Ascending aorta (tissue), 2 donors: ENCODE measurements around the gene EPB41L2. TPM values are rescaled to one million over a fixed set of nuclear protein-coding genes. Genes with fewer than 3 reads are reported as not detected.

Experiments used
- DNase-seq, 2 donors: peaks; one replicate each; pipeline ENCODE4 v3.0.0-alpha.2; 2019; ENCODE audit warnings: low spot score in 2 of 2
- H3K27ac ChIP-seq, 2 donors: fragments of 200-600 bp; sonication (generic); one replicate each; pipeline ENCODE4 v1.5.1; 2016 to 2017; ENCODE audit warnings: mild to moderate bottlenecking in 1 of 2
- H3K27me3 ChIP-seq: fragments of 200-600 bp; sonication (generic); one replicate; pipeline ENCODE4 v1.5.1; 2017
- H3K36me3 ChIP-seq, 2 donors: fragments of 200-600 bp; sonication (generic); one replicate each; pipeline ENCODE4 v1.5.1; 2016
- H3K4me1 ChIP-seq, 2 donors: fragments of 200-600 bp; sonication (generic); one replicate each; pipeline ENCODE4 v1.5.1; 2016 to 2017; ENCODE audit warnings: mild to moderate bottlenecking in 1 of 2
- H3K4me3 ChIP-seq, 2 donors: fragments of 200-600 bp; sonication (generic); one replicate each; pipeline ENCODE4 v1.5.1; 2016 to 2017; ENCODE audit warnings: mild to moderate bottlenecking in 1 of 2
- H3K9me3 ChIP-seq, 2 donors: fragments of 200-600 bp; sonication (generic); one replicate each; pipeline ENCODE4 v1.5.1; 2016
- intact Hi-C: fragments of 100-400 bp; cut with DNase I; formaldehyde crosslinking; loops from one replicate; pipeline ENCODE4 v1.15.1; 2023
- total RNA-seq: library from RNA; depleted of rRNA; stranded (reverse); fragments of >200 nt; gene quantifications from one replicate; pipeline ENCODE4 v1.1.0, GENCODE V29; 2016
- TF ChIP-seq, protein P1 (sequence below), 3 experiments: fragments of 200-600 bp in 2 of 3; fragments of 450-650 bp in 1 of 3; sonication (generic) in 2 of 3; IDR thresholded peaks; one replicate each; pipeline ENCODE4 v1.5.1; 2016 to 2019; ENCODE audit warnings: antibody characterized with exemption in 3 of 3, mild to moderate bottlenecking in 1 of 3, moderate library complexity in 1 of 3

The EPB41L2 gene
- total RNA-seq, 1 donor from 2014 or later = 163 TPM

DNA sequence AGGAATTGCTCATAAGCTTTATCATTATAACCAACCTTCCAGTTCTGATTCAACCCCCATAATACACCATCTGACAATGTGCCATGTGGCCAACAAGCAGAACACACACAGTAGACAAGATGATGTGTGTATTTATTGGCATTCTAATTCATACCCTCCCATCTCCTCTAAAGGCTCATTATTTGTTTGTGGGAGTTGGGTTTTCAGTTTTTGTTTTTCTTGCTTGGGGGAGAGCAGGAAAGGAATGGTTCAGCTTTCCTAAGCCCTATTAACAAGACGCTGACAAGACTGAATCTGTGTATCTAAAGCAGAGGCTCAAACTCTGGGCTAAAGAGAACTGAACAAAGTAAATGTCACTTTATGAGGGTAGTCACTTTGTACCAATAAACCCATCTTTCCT lies 36.8 kb downstream of the EPB41L2 start:
- intact Hi-C loops = no loop called here
- no peak overlapping the region for H3K27ac ChIP-seq
- no peak overlapping the region for H3K4me3 ChIP-seq
- no peaks in the 10 kb centered on the region for H3K27me3 ChIP-seq
- TF ChIP-seq, protein P1, sequence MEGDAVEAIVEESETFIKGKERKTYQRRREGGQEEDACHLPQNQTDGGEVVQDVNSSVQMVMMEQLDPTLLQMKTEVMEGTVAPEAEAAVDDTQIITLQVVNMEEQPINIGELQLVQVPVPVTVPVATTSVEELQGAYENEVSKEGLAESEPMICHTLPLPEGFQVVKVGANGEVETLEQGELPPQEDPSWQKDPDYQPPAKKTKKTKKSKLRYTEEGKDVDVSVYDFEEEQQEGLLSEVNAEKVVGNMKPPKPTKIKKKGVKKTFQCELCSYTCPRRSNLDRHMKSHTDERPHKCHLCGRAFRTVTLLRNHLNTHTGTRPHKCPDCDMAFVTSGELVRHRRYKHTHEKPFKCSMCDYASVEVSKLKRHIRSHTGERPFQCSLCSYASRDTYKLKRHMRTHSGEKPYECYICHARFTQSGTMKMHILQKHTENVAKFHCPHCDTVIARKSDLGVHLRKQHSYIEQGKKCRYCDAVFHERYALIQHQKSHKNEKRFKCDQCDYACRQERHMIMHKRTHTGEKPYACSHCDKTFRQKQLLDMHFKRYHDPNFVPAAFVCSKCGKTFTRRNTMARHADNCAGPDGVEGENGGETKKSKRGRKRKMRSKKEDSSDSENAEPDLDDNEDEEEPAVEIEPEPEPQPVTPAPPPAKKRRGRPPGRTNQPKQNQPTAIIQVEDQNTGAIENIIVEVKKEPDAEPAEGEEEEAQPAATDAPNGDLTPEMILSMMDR (IDR thresholded peaks at IDR 0.05) = no peak
- no peaks in the 10 kb centered on the region for H3K9me3 ChIP-seq
- no peaks in the 10 kb centered on the region for H3K36me3 ChIP-seq
- H3K4me1 ChIP-seq = peaks cover 0 to 8% of the 10 kb centered on the region in 2 donors
- no peak for DNase-seq

DNA sequence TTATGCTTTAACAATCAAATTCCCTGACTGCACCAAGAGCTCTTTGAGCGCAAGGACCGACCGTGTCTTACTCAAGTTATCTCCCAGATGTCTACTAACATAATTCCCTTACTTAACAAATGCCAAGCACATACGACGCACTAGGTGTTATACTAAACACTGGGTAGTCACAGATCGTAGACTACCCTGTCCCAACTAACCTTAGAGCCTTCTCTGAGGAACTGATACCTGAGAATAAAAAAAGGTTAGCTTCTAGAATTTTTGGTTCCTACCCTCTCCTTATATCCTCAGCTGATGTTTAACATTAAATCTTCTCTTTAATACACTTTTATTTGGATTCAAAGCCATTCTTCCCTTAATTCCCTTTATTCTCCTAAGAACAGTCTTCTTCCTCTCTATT lies 38.5 kb downstream of the EPB41L2 start:
- Histone ChIP-seq H3K4me1 (no peaks in the 10 kb centered on the region), H3K4me3 (no peak overlapping the region), H3K9me3 (no peaks in the 10 kb centered on the region), H3K27me3 (no peaks in the 10 kb centered on the region), H3K27ac (no peak overlapping the region), H3K36me3 (no peaks in the 10 kb centered on the region)
- TF ChIP-seq, protein P1 (IDR thresholded peaks at IDR 0.05) = no peak
- intact Hi-C loops = no loop called here
- DNase-seq = no peak

DNA sequence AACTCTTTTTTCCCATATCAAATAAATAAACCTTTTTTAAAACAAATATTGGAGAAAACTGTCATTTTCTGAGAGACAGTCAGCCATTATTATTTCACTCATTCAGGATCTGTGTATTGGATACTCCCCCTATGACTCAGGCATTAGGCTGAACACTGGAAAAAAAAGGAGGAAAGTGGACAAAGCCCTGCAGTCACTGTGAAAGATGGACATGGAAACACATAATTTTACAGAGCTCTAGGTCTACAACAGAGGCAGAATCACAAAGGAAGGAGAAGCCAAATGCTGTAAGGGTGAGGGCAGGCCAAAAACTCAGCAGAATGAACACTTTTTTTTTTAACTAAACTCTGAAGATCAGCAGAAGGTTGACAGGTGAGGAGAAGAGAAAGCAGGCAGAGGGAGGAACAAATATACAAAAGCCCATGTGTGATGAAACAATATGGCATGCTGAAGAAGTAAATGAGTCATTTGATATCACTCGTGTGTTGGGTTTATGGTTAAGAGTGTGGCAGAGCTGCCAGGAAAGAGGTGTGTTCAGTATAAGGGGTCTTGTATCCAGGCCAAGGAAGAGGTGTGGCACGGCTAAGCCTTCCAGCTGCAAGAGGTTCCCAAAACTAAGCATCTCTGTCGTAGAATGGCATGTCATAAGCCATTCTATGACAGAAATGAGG lies 39.1 kb downstream of the EPB41L2 start:
- no peaks in the 10 kb centered on the region for H3K36me3 ChIP-seq
- no peak overlapping the region for H3K4me3 ChIP-seq
- TF ChIP-seq, protein P1 (IDR thresholded peaks at IDR 0.05) = no peak
- no peaks in the 10 kb centered on the region for H3K9me3 ChIP-seq
- intact Hi-C loops = no loop called here
- no peaks in the 10 kb centered on the region for H3K27me3 ChIP-seq
- no peaks in the 10 kb centered on the region for H3K4me1 ChIP-seq
- no peak overlapping the region for H3K27ac ChIP-seq
- DNase-seq = no peak

DNA sequence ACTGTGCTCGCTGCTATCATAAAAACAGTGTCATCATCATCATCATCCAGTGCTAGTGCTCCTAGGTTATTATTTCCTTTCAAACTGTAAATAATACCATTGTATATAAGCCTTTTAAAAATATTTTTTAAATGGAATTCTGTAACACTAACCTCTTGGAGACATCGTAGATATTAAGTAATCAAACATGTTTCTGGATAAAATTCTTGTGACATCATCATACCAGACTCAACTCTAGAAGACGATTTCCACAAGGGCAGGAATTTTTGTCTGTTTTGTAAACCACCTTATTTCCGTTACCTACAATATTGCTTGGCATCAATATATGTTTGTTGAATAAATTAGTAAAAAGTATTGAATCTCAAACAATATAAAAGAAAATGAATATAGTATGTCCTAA lies 40.4 kb downstream of the EPB41L2 start:
- Histone ChIP-seq H3K4me1 (no peaks in the 10 kb centered on the region), H3K9me3 (no peaks in the 10 kb centered on the region), H3K36me3 (no peaks in the 10 kb centered on the region), H3K27ac (no peak overlapping the region), H3K4me3 (no peak overlapping the region), H3K27me3 (no peaks in the 10 kb centered on the region)
- DNase-seq = no peak
- TF ChIP-seq, protein P1 (IDR thresholded peaks at IDR 0.05) = no peak
- intact Hi-C loops = no loop called here

DNA sequence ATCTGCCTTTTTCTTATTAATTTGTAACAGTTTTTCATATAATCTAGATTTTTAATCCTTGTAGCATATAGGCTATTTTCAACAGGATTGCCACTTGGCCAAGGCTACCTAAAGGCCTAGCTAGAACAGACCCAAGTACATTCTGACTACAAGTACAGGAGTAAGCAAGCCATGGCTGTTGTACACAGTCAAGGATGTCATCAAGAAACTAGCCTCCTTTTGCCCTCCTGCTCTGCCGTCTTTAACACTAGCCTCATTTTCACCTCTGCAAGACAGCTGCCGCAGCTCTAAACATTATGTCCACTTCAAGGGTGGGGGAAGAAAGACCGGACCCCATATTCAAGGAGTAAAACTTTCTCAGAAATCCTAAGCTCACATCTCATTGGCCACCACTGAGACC lies 45.1 kb downstream of the EPB41L2 start:
- DNase-seq = no peak
- no peak overlapping the region for H3K4me3 ChIP-seq
- TF ChIP-seq, protein P1 (IDR thresholded peaks at IDR 0.05) = no peak
- H3K9me3 ChIP-seq = no peaks in the 10 kb centered on the region
- H3K27me3 ChIP-seq = no peaks in the 10 kb centered on the region
- no peak overlapping the region for H3K27ac ChIP-seq
- H3K36me3 ChIP-seq = no peaks in the 10 kb centered on the region
- intact Hi-C loops = no loop called here
- peaks cover 0 to 22% of the 10 kb centered on the region in 2 donors for H3K4me1 ChIP-seq
